ENCODE data around the gene COL6A6.

DNA sequence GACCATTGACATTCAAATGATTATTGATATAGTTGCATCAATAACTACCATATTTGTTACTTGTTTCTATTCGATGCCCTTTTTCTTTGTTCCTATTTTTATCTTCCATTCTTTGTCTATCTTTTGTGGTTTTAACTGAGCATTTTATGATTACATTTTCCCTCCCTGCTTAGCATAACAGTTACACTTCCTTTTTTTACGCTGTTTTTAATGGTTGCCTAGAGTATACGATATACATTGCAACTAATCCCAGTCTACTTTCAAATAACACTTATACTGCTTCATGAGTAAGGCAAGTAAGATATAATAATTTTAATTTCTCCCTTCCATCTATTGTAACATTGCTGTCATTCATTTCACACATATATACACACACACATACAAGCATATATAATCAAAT lies 26.3 kb downstream of the COL6A6 start:
- TF ChIP-seq CTCF (IDR thresholded peaks at IDR 0.05) (no peak), POLR2A (IDR thresholded peaks at IDR 0.05) (no peak)

Data from thyroid gland (tissue), 4 donors.